Hematopoietic multipotent progenitor cell treated with erythropoietin and hydrocortisone succinate and interleukin-3 and kit ligand, for 15 days (in vitro differentiated cells): ENCODE results near the gene COG5.
"Not testable (repeated sequence)": the region's sequence is repeated elsewhere in the genome, so short reads cannot be mapped to it uniquely, and the experiment has no call there.

Source experiments
- DNase-seq: peaks from one replicate; pipeline ENCODE4 v3.0.0-alpha.2; 2015; ENCODE audit warnings: low spot score

Gene COG5

GRCh38 chr7:107579885-107580715 is 16.4 kb upstream of the COG5 start, which contains the start of gene BCAP29:
Gene BCAP29, plus strand, starts transcription at chr7:107580246. Its CDS starts 527 bp downstream, at chr7:107580773.
- peak; percentile 80 for DNase-seq

GRCh38 chr7:107579554-107579884 is 15.8 kb upstream of the COG5 start:
- DNase-seq: no peak

- DNase-seq: no peak
These were observed 9.8 kb upstream of the COG5 start for GRCh38 chr7:107573537-107573936.

- DNase-seq: no peak
These were observed 6.6 kb upstream of the COG5 start for GRCh38 chr7:107570298-107570697.

GRCh38 chr7:107564553-107565298 is 1.0 kb upstream of the COG5 start:
- DNase-seq: no peak

- no peak for DNase-seq
These were observed 492 bp downstream of the COG5 start for GRCh38 chr7:107563081-107563774.

GRCh38 chr7:107560898-107561516 is 2.7 kb downstream of the COG5 start:
- no peak for DNase-seq

- no peak for DNase-seq
These were observed 3.9 kb downstream of the COG5 start for GRCh38 chr7:107559864-107560263.

GRCh38 chr7:107555893-107556292 is 7.8 kb downstream of the COG5 start:
- no peak for DNase-seq

- no peak for DNase-seq
These were observed 11.8 kb downstream of the COG5 start for GRCh38 chr7:107551936-107552335.

GRCh38 chr7:107544848-107545591 is 18.7 kb downstream of the COG5 start:
- DNase-seq: no peak

GRCh38 chr7:107543338-107543993 is 20.3 kb downstream of the COG5 start:
- DNase-seq: no peak

- DNase-seq: no peak
These were observed 25.7 kb downstream of the COG5 start for GRCh38 chr7:107538001-107538400.

- DNase-seq: not testable (repeated sequence)
These were observed 26.5 kb downstream of the COG5 start for GRCh38 chr7:107537228-107537627.

- DNase-seq: no peak
These were observed 29.6 kb downstream of the COG5 start for GRCh38 chr7:107534139-107534538.

GRCh38 chr7:107530751-107531150 is 33.0 kb downstream of the COG5 start:
- DNase-seq: no peak

GRCh38 chr7:107528461-107528860 is 35.3 kb downstream of the COG5 start:
- no peak for DNase-seq

- no peak for DNase-seq
These were observed 36.5 kb downstream of the COG5 start for GRCh38 chr7:107527196-107527595.

- no peak for DNase-seq
These were observed 37.0 kb downstream of the COG5 start for GRCh38 chr7:107526672-107527071.

- DNase-seq: no peak
These were observed 56.9 kb downstream of the COG5 start for GRCh38 chr7:107506674-107507339.
